ENCODE results near the gene LSM5.
"Not testable (repeated sequence)": the region's sequence is repeated elsewhere in the genome, so short reads cannot be mapped to it uniquely, and the experiment has no call there.

LSM5 gene

GRCh38 chr7:32502728-32503127 is 12.5 kb upstream of the LSM5 start:
- DNase-seq: no peak

- DNase-seq: no peak
These were observed 11.3 kb upstream of the LSM5 start for GRCh38 chr7:32501522-32501921.

- DNase-seq: no peak
These were observed 10.8 kb upstream of the LSM5 start for GRCh38 chr7:32500922-32501341.

GRCh38 chr7:32500216-32500615 is 10.0 kb upstream of the LSM5 start:
- DNase-seq: not testable (repeated sequence)

GRCh38 chr7:32499755-32500154 is 9.6 kb upstream of the LSM5 start:
- DNase-seq: not testable (repeated sequence)

GRCh38 chr7:32496052-32496813 is 6.1 kb upstream of the LSM5 start:
- no peak for DNase-seq

- peak; percentile 95 for DNase-seq
These were observed 5.3 kb upstream of the LSM5 start, which contains the start of gene AVL9 for GRCh38 chr7:32495298-32496051. Gene AVL9, plus strand, starts transcription at chr7:32495489. Its CDS starts 221 bp downstream, at chr7:32495710.

- no peak for DNase-seq
These were observed 4.7 kb upstream of the LSM5 start for GRCh38 chr7:32494946-32495297.

- DNase-seq: no peak
These were observed 423 bp downstream of the LSM5 start for GRCh38 chr7:32489788-32490126.

GRCh38 chr7:32481921-32482320 is 8.3 kb downstream of the LSM5 start:
- no peak for DNase-seq

- no peak for DNase-seq
These were observed 9.0 kb downstream of the LSM5 start for GRCh38 chr7:32481176-32481575.

- peak; percentile 63 for DNase-seq
These were observed 10.5 kb downstream of the LSM5 start for GRCh38 chr7:32479574-32480200.

GRCh38 chr7:32477649-32477980 is 12.6 kb downstream of the LSM5 start:
- no peak for DNase-seq

- DNase-seq: no peak
These were observed 13.1 kb downstream of the LSM5 start for GRCh38 chr7:32476816-32477648.

- DNase-seq: no peak
These were observed 16.2 kb downstream of the LSM5 start for GRCh38 chr7:32474008-32474407.

GRCh38 chr7:32472015-32472414 is 18.2 kb downstream of the LSM5 start:
- DNase-seq: no peak

- DNase-seq: no peak
These were observed 19.3 kb downstream of the LSM5 start for GRCh38 chr7:32470871-32471270.

GRCh38 chr7:32470004-32470403 is 20.2 kb downstream of the LSM5 start:
- not testable (repeated sequence) for DNase-seq

GRCh38 chr7:32464641-32465416 is 25.4 kb downstream of the LSM5 start:
- not testable (repeated sequence) for DNase-seq

GRCh38 chr7:32462977-32463376 is 27.2 kb downstream of the LSM5 start:
- DNase-seq: no peak

GRCh38 chr7:32462451-32462850 is 27.7 kb downstream of the LSM5 start:
- no peak for DNase-seq

- DNase-seq: no peak
These were observed 28.7 kb downstream of the LSM5 start for GRCh38 chr7:32461484-32461883.

Measured in NCI-H1436 (cell line).